Measurements from ENCODE around the gene TMEM240. TPM values are rescaled to one million over a fixed set of nuclear protein-coding genes. Genes with fewer than 3 reads are reported as not detected.

The TMEM240 gene
- total RNA-seq, 4 donors from 2014 or later, result 4.0 to 27.3 (median 5.1) TPM; not detected in 1

DNA sequence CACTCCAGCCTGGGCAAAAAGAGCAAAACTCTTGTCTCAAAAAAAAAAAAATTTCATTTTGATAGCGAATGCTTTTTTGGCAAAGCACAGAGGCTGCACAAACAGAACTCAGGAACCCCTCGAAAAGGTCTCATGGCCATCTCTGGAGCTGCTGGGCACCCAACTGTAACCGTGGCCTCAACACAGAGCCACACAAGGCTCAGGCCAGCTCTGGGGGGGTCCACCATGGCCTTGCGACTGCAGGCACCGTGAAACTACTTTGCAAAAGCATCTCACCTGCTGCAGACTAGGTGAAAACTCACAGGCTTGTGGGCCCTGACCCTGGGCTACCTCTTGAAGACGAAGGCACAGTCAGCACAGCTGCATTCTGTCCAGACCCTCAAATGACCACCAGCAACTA, 16.1 kb upstream of the TMEM240 start:
- Histone ChIP-seq H3K9me3 (no peaks in the 10 kb centered on the region), H3K36me3 (peaks cover 0 to 37% (median 0%) of the 10 kb centered on the region in 3 donors), H3K27me3 (no peaks in the 10 kb centered on the region), H3K27ac (no peak overlapping the region), H3K4me1 (peaks cover 0 to 26% (median 0%) of the 10 kb centered on the region in 4 donors), H3K4me3 (no peak overlapping the region)
- 81 to 90% methylated on average over 6 of the region's 6 CpGs for WGBS, 2 donors
- no peak for TF ChIP-seq POLR2A (IDR thresholded peaks at IDR 0.05)
- TF ChIP-seq EP300 (IDR thresholded peaks at IDR 0.05), result no peak
- no peak for TF ChIP-seq CTCF (IDR thresholded peaks at IDR 0.05)
- no peak for DNase-seq (ENCODE audit: low spot score in 2 of 2)

GRCh38 chr1:1554926-1555915, 14.8 kb upstream of the TMEM240 start:
- H3K36me3 ChIP-seq, result peaks cover 0 to 24% (median 0%) of the 10 kb centered on the region in 3 donors
- no peak overlapping the region for H3K27ac ChIP-seq
- peaks cover 0 to 37% (median 4%) of the 10 kb centered on the region in 4 donors for H3K4me1 ChIP-seq
- no peaks in the 10 kb centered on the region for H3K9me3 ChIP-seq
- H3K27me3 ChIP-seq, result no peaks in the 10 kb centered on the region
- no peak overlapping the region for H3K4me3 ChIP-seq
- DNase-seq (ENCODE audit: low spot score in 2 of 2), result no peak
- 66 to 70% methylated on average over 24 to 30 of the region's 31 CpGs for WGBS, 2 donors
- TF ChIP-seq EP300 (IDR thresholded peaks at IDR 0.05) (no peak), POLR2A (IDR thresholded peaks at IDR 0.05) (no peak), CTCF (IDR thresholded peaks at IDR 0.05) (no peak)

DNA sequence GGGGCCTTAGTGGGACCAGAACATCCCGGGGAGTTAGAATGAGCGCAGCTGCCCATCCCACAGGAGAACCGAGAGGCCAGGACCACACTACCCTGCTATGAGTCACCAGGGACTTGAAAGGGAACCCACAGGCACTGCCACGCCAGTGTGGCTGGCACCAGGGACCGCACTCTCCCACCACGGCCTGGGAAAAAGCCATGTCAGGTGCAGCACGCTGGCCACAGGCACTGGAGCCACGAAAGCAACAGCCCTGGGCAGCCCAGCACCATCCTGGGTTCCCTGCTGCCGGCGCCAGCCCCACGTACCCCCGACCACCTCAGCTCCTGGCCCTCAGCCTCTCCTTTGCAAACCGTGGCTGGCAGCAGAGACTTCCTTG, 14.1 kb upstream of the TMEM240 start:
- TF ChIP-seq CTCF (IDR thresholded peaks at IDR 0.05) (no peak), POLR2A (IDR thresholded peaks at IDR 0.05) (no peak), EP300 (IDR thresholded peaks at IDR 0.05) (no peak)
- Histone ChIP-seq H3K36me3 (peaks cover 0 to 19% (median 0%) of the 10 kb centered on the region in 3 donors), H3K27ac (no peak overlapping the region), H3K9me3 (no peaks in the 10 kb centered on the region), H3K27me3 (no peaks in the 10 kb centered on the region), H3K4me3 (no peak overlapping the region), H3K4me1 (peaks cover 0 to 39% (median 4%) of the 10 kb centered on the region in 4 donors)
- DNase-seq (ENCODE audit: low spot score in 2 of 2), result no peak
- WGBS, 2 donors, result 77 to 100% methylated on average over 2 to 8 of the region's 13 CpGs

DNA sequence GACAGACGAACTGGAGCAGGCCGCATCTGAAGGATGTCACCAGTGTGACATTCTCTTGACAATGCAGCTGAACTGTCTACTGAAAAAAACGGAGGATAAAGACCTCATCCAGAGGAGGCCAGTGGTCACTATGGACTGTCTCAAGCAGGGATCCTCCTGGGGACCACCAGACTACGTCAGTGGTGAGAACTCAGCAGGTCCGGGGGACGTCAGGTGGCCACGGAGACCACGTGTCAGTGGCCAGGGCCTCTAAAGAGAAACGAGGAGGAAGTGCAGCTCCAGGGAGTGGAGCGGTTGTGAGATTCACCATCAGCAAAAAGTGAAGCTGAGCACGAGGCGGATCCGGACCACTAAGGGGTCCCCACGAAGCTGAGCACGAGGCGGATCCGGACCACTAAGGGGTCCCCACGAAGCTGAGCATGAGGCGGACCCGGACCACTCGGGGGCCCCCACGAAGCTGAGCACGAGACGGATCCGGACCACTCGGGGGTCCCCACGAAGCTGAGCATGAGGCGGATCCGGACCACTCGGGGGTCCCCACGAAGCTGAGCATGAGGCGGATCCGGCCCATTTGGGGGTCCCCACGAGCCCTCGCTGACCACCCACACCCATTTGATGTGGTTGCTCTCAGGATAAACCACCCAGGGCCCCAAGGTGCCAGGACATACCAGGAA, 13.5 kb upstream of the TMEM240 start:
- Histone ChIP-seq H3K9me3 (no peaks in the 10 kb centered on the region), H3K36me3 (peaks cover 0 to 19% (median 0%) of the 10 kb centered on the region in 3 donors), H3K27me3 (no peaks in the 10 kb centered on the region), H3K4me1 (peaks cover 0 to 39% (median 4%) of the 10 kb centered on the region in 4 donors), H3K27ac (no peak overlapping the region), H3K4me3 (no peak overlapping the region)
- DNase-seq (ENCODE audit: low spot score in 2 of 2), result no peak
- 89 to 91% methylated on average over 35 of the region's 35 CpGs for WGBS, 2 donors
- TF ChIP-seq POLR2A (IDR thresholded peaks at IDR 0.05) (no peak), EP300 (IDR thresholded peaks at IDR 0.05) (no peak)

DNA sequence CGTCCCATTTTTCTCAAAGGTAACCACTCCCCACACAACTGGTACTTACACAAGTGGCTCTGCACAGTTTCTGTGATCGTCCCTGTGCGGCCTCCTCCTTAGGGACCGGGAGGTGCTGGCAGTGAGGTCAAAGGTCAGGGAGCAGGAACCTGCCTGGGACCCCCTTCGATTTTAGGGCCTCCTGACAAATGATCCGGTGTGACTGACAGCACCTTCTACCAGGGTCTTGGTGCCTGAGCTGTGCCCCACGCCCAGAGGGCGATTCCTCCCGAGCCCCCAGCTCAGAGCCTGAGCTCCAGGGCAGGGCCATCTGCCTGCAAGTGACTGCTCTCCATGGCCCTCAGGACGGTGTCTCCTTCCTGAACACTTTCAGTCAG, 11.8 kb upstream of the TMEM240 start:
- peaks cover 0 to 28% (median 0%) of the 10 kb centered on the region in 3 donors for H3K36me3 ChIP-seq
- no peak for DNase-seq (ENCODE audit: low spot score in 2 of 2)
- no peak for TF ChIP-seq POLR2A (IDR thresholded peaks at IDR 0.05)
- H3K4me3 ChIP-seq, result no peak overlapping the region
- WGBS, 2 donors, result 82 to 84% methylated on average over 8 to 10 of the region's 10 CpGs
- H3K4me1 ChIP-seq, result peaks cover 0 to 39% (median 4%) of the 10 kb centered on the region in 4 donors
- H3K27me3 ChIP-seq, result no peaks in the 10 kb centered on the region
- H3K27ac ChIP-seq, result no peak overlapping the region
- H3K9me3 ChIP-seq, result no peaks in the 10 kb centered on the region

Measured in tibial nerve (tissue), 4 donors.